GM18520 (cell line): ENCODE data around the gene RNF213.
"Not testable (repeated sequence)": the region's sequence is repeated elsewhere in the genome, so short reads cannot be mapped to it uniquely, and the experiment has no call there.

ENCODE experiments used
- ATAC-seq: cut with Tn5 transposase; IDR thresholded peaks from one replicate; pipeline ENCODE4 v1.9.1; 2021; ENCODE audit not compliant: unreplicated experiment

RNF213 gene

GRCh38 chr17:80223838-80224497, 36.7 kb upstream of the RNF213 start:
- no peak for ATAC-seq

- ATAC-seq: no peak
Measured at GRCh38 chr17:80224683-80225082, 36.0 kb upstream of the RNF213 start.

GRCh38 chr17:80225230-80225629, 35.4 kb upstream of the RNF213 start:
- no peak for ATAC-seq

- ATAC-seq: no peak
Measured at GRCh38 chr17:80227156-80227555, 33.5 kb upstream of the RNF213 start.

GRCh38 chr17:80227666-80228065, 33.0 kb upstream of the RNF213 start:
- no peak for ATAC-seq

- ATAC-seq: no peak
Measured at GRCh38 chr17:80228477-80228876, 32.2 kb upstream of the RNF213 start.

GRCh38 chr17:80229011-80229410, 31.6 kb upstream of the RNF213 start:
- no peak for ATAC-seq

GRCh38 chr17:80232438-80232837, 28.2 kb upstream of the RNF213 start:
- ATAC-seq: no peak

GRCh38 chr17:80233202-80233601, 27.4 kb upstream of the RNF213 start:
- ATAC-seq: no peak

- no peak for ATAC-seq
Measured at GRCh38 chr17:80236911-80237310, 23.7 kb upstream of the RNF213 start.

GRCh38 chr17:80237386-80237785, 23.3 kb upstream of the RNF213 start:
- no peak for ATAC-seq

GRCh38 chr17:80242505-80242904, 18.1 kb upstream of the RNF213 start:
- no peak for ATAC-seq

GRCh38 chr17:80243526-80244433, 16.9 kb upstream of the RNF213 start:
- ATAC-seq: no peak

GRCh38 chr17:80244448-80244847, 16.2 kb upstream of the RNF213 start:
- not testable (repeated sequence) for ATAC-seq

- ATAC-seq: no peak
Measured at GRCh38 chr17:80244871-80245509, 15.7 kb upstream of the RNF213 start.

- ATAC-seq: no peak
Measured at GRCh38 chr17:80245566-80246265, 14.9 kb upstream of the RNF213 start.

- no peak for ATAC-seq
Measured at GRCh38 chr17:80246266-80246681, 14.4 kb upstream of the RNF213 start.

GRCh38 chr17:80246726-80247125, 13.9 kb upstream of the RNF213 start:
- no peak for ATAC-seq

- no peak for ATAC-seq
Measured at GRCh38 chr17:80247561-80247960, 13.1 kb upstream of the RNF213 start.

GRCh38 chr17:80248001-80248893, 12.4 kb upstream of the RNF213 start:
- no peak for ATAC-seq
